Posterior vena cava (tissue), 2 donors: ENCODE measurements around the gene PIK3R3. TPM values are rescaled to one million over a fixed set of nuclear protein-coding genes. Genes with fewer than 3 reads are reported as not detected.

Experiments
- DNase-seq: peaks from one replicate; pipeline ENCODE4 v3.0.0-alpha.2; 2020; ENCODE audit warnings: low spot score
- intact Hi-C, 2 donors: fragments of 100-400 bp; cut with DNase I; formaldehyde crosslinking; loops; one replicate each; pipeline versions ENCODE4 v1.14.1 to v1.14.2; 2022 to 2023
- total RNA-seq, 2 donors: library from RNA; stranded (reverse); fragmentation: NEBNext Ultra II Directional; extraction: Animal tissue kit (Norgen Biotek cat#: 25700); gene quantifications; one replicate each; pipeline ENCODE4 v1.2.1, GENCODE V29; 2021
- donor health status: DM: yes; HTN: yes; CAD: no.
- donor health status: DM: yes; HTN: yes; CAD: no.

Gene PIK3R3
- total RNA-seq, 2 donors from 2014 or later, result 26.0 to 39.7 TPM

- intact Hi-C loops, result no loop called here
- no peak for DNase-seq
Observed at GRCh38 chr1:46160212-46160611, 27.8 kb upstream of the PIK3R3 start.

GRCh38 chr1:46159516-46159915 is 27.1 kb upstream of the PIK3R3 start:
- DNase-seq, result no peak
- intact Hi-C loops, result no loop called here

GRCh38 chr1:46158312-46159281 is 26.2 kb upstream of the PIK3R3 start:
- intact Hi-C loops, result no loop called here

GRCh38 chr1:46157916-46158311 is 25.5 kb upstream of the PIK3R3 start:
- no peak for DNase-seq
- intact Hi-C loops, result no loop called here

More at GRCh38 chr1:46158312-46159281, 26.2 kb upstream of the PIK3R3 start:
- no peak for DNase-seq

- no peak for DNase-seq
- intact Hi-C loops, result no loop called here
Observed at GRCh38 chr1:46153732-46154131, 21.3 kb upstream of the PIK3R3 start.

GRCh38 chr1:46153228-46153627 is 20.8 kb upstream of the PIK3R3 start:
- no peak for DNase-seq
- intact Hi-C loops, result no loop called here

GRCh38 chr1:46152016-46152415 is 19.6 kb upstream of the PIK3R3 start:
- intact Hi-C loops, result no loop called here
- DNase-seq, result no peak

- no peak for DNase-seq
- intact Hi-C loops, result no loop called here
Observed at GRCh38 chr1:46150085-46150484, 17.7 kb upstream of the PIK3R3 start.

GRCh38 chr1:46148318-46148717 is 15.9 kb upstream of the PIK3R3 start:
- no peak for DNase-seq
- intact Hi-C loops, result no loop called here

GRCh38 chr1:46137916-46138315 is 5.5 kb upstream of the PIK3R3 start:
- intact Hi-C loops, result no loop called here
- no peak for DNase-seq

- intact Hi-C loops, result no loop called here
Observed at GRCh38 chr1:46136711-46137110, 4.3 kb upstream of the PIK3R3 start.

GRCh38 chr1:46134660-46135331 is 2.4 kb upstream of the PIK3R3 start:
- no peak for DNase-seq
- intact Hi-C loops, result loop anchor here (5.0 kb wide), 2 partner anchors 38 to 97 kb away; no protein-coding TSS in a partner anchor

More at GRCh38 chr1:46136711-46137110, 4.3 kb upstream of the PIK3R3 start:
- DNase-seq, result no peak

GRCh38 chr1:46133781-46134350 is 1.4 kb upstream of the PIK3R3 start:
- intact Hi-C loops, result loop anchor here (5.0 kb wide), 2 partner anchors 38 to 97 kb away; no protein-coding TSS in a partner anchor
- DNase-seq, result no peak

- intact Hi-C loops, result loop anchor here (5.0 kb wide), 2 partner anchors 39 to 96 kb away; no protein-coding TSS in a partner anchor
- DNase-seq, result no peak
Observed at GRCh38 chr1:46133181-46133658, 791 bp upstream of the PIK3R3 start.

- intact Hi-C loops, result loop anchor here (5.0 kb wide), 2 partner anchors 40 to 95 kb away; no protein-coding TSS in a partner anchor
- DNase-seq, result no peak
Observed at GRCh38 chr1:46131712-46132528, 509 bp downstream of the PIK3R3 start.

- intact Hi-C loops, result loop anchor here (5.0 kb wide), 2 partner anchors 41 to 94 kb away; no protein-coding TSS in a partner anchor
- no peak for DNase-seq
Observed at GRCh38 chr1:46131093-46131492, 1.3 kb downstream of the PIK3R3 start.

GRCh38 chr1:46130606-46131005 is 1.8 kb downstream of the PIK3R3 start:
- intact Hi-C loops, result loop anchor here (5.0 kb wide), 2 partner anchors 42 to 93 kb away; no protein-coding TSS in a partner anchor

GRCh38 chr1:46130121-46130520 is 2.3 kb downstream of the PIK3R3 start:
- no peak for DNase-seq
- intact Hi-C loops, result loop anchor here (5.0 kb wide), 2 partner anchors 42 to 93 kb away; no protein-coding TSS in a partner anchor

More at GRCh38 chr1:46130606-46131005, 1.8 kb downstream of the PIK3R3 start:
- DNase-seq, result no peak

GRCh38 chr1:46128344-46128743 is 4.1 kb downstream of the PIK3R3 start:
- intact Hi-C loops, result no loop called here
- DNase-seq, result no peak
